Breast epithelium (tissue), 4 donors: ENCODE results near the gene ZSCAN22. TPM values are rescaled to one million over a fixed set of nuclear protein-coding genes. Genes with fewer than 3 reads are reported as not detected.
A peak's percentile ranks its signal among the peaks of the same experiment; 100 is the strongest.

ENCODE experiments used
- DNase-seq, 2 donors: peaks; one replicate each; pipeline ENCODE4 v3.0.0-alpha.2; 2019; ENCODE audit warnings: low spot score in 2 of 2
- H3K27ac ChIP-seq, 2 donors: fragments of 200-600 bp; sonication (generic) in 1 of 2; one replicate each; pipeline ENCODE4 v1.5.1; 2016 to 2019; ENCODE audit warnings: mild to moderate bottlenecking in 1 of 2
- H3K27me3 ChIP-seq, 2 donors: fragments of 200-600 bp; sonication (generic) in 1 of 2; one replicate each; pipeline versions ENCODE4 v1.5.1 to v1.6.0; 2017 to 2019; ENCODE audit warnings: control low read depth in 1 of 2, mild to moderate bottlenecking in 1 of 2
- H3K36me3 ChIP-seq: fragments of 200-600 bp; one replicate; pipeline ENCODE4 v1.5.1; 2019
- H3K4me1 ChIP-seq, 2 donors: fragments of 200-600 bp; sonication (generic); one replicate each; pipeline ENCODE4 v1.5.1; 2016 to 2019; ENCODE audit warnings: control low read depth in 1 of 2
- H3K4me3 ChIP-seq, 3 donors: fragments of 200-600 bp; sonication (generic); 1 replicate in 2 of 3; 2 replicates in 1 of 3; pipeline ENCODE4 v1.5.1; 2016 to 2019; ENCODE audit warnings: mild to moderate bottlenecking in 3 of 3, moderate library complexity in 2 of 3
- H3K9me3 ChIP-seq, 2 donors: fragments of 200-600 bp; sonication (generic) in 1 of 2; one replicate each; pipeline ENCODE4 v1.5.1; 2016 to 2019; ENCODE audit warnings: control low read depth in 1 of 2
- POLR2A ChIP-seq: fragments of 450-650 bp; IDR thresholded peaks from one replicate; pipeline ENCODE4 v1.6.1; 2016; ENCODE audit warnings: antibody characterized with exemption, mild to moderate bottlenecking, moderate library complexity
- POLR2AphosphoS5 ChIP-seq, 3 donors: sonication (generic); formaldehyde crosslinking; IDR thresholded peaks; one replicate each; pipeline ENCODE4 v1.6.1; 2017; ENCODE audit warnings: antibody characterized with exemption in 3 of 3
- intact Hi-C: fragments of 100-400 bp; cut with DNase I; formaldehyde crosslinking; loops from one replicate; pipeline ENCODE4 v1.15.1; 2023; ENCODE audit warnings: low total_unique reads
- total RNA-seq, 3 donors: library from RNA; depleted of rRNA; stranded (reverse); fragments of >200 nt; gene quantifications; one replicate each; pipeline ENCODE4 v1.1.0, GENCODE V29; 2016
- TF ChIP-seq, protein P1 (sequence below), 3 donors: fragments of 450-650 bp; IDR thresholded peaks; one replicate each; pipeline ENCODE4 v1.5.1; 2016 to 2017; ENCODE audit warnings: antibody characterized with exemption in 3 of 3, mild to moderate bottlenecking in 3 of 3, moderate library complexity in 3 of 3

The ZSCAN22 gene
- total RNA-seq, 3 donors from 2014 or later: 2.6 to 3.8 (median 3.6) TPM

GRCh38 chr19:58317476-58318072 lies 9.2 kb upstream of the ZSCAN22 start:
- intact Hi-C loops: no loop called here
- no peaks in the 10 kb centered on the region for H3K4me1 ChIP-seq
- H3K27me3 ChIP-seq: no peaks in the 10 kb centered on the region
- no peak overlapping the region for H3K4me3 ChIP-seq
- no peaks in the 10 kb centered on the region for H3K9me3 ChIP-seq
- DNase-seq: no peak
- TF ChIP-seq POLR2A (no peak), POLR2AphosphoS5 (IDR thresholded peaks at IDR 0.05) (no peak)
- TF ChIP-seq, protein P1, sequence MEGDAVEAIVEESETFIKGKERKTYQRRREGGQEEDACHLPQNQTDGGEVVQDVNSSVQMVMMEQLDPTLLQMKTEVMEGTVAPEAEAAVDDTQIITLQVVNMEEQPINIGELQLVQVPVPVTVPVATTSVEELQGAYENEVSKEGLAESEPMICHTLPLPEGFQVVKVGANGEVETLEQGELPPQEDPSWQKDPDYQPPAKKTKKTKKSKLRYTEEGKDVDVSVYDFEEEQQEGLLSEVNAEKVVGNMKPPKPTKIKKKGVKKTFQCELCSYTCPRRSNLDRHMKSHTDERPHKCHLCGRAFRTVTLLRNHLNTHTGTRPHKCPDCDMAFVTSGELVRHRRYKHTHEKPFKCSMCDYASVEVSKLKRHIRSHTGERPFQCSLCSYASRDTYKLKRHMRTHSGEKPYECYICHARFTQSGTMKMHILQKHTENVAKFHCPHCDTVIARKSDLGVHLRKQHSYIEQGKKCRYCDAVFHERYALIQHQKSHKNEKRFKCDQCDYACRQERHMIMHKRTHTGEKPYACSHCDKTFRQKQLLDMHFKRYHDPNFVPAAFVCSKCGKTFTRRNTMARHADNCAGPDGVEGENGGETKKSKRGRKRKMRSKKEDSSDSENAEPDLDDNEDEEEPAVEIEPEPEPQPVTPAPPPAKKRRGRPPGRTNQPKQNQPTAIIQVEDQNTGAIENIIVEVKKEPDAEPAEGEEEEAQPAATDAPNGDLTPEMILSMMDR (IDR thresholded peaks at IDR 0.05): no peak
- H3K36me3 ChIP-seq: peaks cover 7% of the 10 kb centered on the region
- no peak overlapping the region for H3K27ac ChIP-seq

- TF ChIP-seq, protein P1 (IDR thresholded peaks at IDR 0.05): no peak
- TF ChIP-seq POLR2A (no peak), POLR2AphosphoS5 (IDR thresholded peaks at IDR 0.05) (no peak)
- Histone ChIP-seq H3K4me3 (no peak overlapping the region), H3K4me1 (no peaks in the 10 kb centered on the region), H3K27ac (no peak overlapping the region), H3K9me3 (no peaks in the 10 kb centered on the region), H3K27me3 (no peaks in the 10 kb centered on the region), H3K36me3 (peaks cover 7% of the 10 kb centered on the region)
- intact Hi-C loops: no loop called here
- DNase-seq: no peak
Observed at GRCh38 chr19:58318297-58318696, 8.5 kb upstream of the ZSCAN22 start.

DNA sequence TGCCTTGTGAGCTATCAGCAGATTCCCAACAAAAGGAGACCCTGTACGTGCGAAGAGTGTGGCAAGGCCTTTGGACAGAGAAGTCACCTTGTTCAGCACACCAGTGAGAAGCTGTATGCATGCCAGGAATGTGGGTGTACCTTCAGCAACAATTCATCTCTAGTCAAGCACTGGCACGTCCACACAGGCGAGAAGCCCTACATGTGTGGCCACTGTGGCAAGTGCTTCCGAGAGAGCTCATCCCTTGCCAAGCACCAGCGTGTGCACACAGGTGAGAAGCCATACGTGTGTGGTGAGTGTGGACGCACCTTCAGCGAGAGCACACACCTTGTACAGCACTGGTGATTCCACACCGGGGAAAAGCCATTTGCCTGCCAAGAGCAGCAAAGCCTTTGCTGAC lies 7.6 kb upstream of the ZSCAN22 start:
- Histone ChIP-seq H3K9me3 (no peaks in the 10 kb centered on the region), H3K4me1 (no peaks in the 10 kb centered on the region), H3K27me3 (no peaks in the 10 kb centered on the region), H3K36me3 (peaks cover 7% of the 10 kb centered on the region), H3K27ac (no peak overlapping the region), H3K4me3 (no peak overlapping the region)
- peak in 1 of 2 donors; percentile 39 for DNase-seq
- intact Hi-C loops: no loop called here
- TF ChIP-seq POLR2AphosphoS5 (IDR thresholded peaks at IDR 0.05) (no peak), POLR2A (no peak)
- TF ChIP-seq, protein P1 (IDR thresholded peaks at IDR 0.05): no peak

GRCh38 chr19:58325311-58326022 lies 1.3 kb upstream of the ZSCAN22 start:
- Histone ChIP-seq H3K9me3 (no peaks in the 10 kb centered on the region), H3K4me1 (peaks cover 4 to 11% of the 10 kb centered on the region in 2 donors), H3K27me3 (no peaks in the 10 kb centered on the region), H3K4me3 (peak overlapping the region in 1 of 3 donors; percentile 78), H3K36me3 (no peaks in the 10 kb centered on the region), H3K27ac (no peak overlapping the region)
- intact Hi-C loops: no loop called here
- DNase-seq: no peak
- TF ChIP-seq POLR2AphosphoS5 (IDR thresholded peaks at IDR 0.05) (no peak), POLR2A (no peak)
- TF ChIP-seq, protein P1 (IDR thresholded peaks at IDR 0.05): no peak

DNA sequence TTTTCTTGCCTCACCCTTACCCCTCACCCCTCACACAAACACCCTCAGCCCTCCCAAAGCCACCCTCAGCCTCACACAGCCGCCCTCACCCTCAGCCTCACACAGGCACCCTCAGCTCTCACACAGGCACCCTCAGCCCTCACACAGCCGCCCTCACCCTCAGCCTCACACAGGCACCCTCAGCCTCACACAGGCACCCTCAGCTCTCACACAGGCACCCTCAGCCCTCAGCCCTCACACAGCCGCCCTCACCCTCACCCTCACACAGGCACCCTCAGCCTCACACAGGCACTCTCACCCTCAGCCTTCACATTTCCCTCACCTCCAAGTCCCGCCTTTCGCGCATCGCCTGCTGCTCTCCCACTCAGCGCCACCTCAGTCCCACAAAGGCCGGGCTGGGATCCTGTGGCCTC lies 287 bp upstream of the ZSCAN22 start:
- no peak for DNase-seq
- no peak for TF ChIP-seq POLR2A
- no peak for TF ChIP-seq POLR2AphosphoS5 (IDR thresholded peaks at IDR 0.05)
- TF ChIP-seq, protein P1 (IDR thresholded peaks at IDR 0.05): no peak
- H3K27ac ChIP-seq: peak overlapping the region; percentile 86
- H3K27me3 ChIP-seq: no peaks in the 10 kb centered on the region
- intact Hi-C loops: no loop called here
- H3K36me3 ChIP-seq: no peaks in the 10 kb centered on the region
- no peaks in the 10 kb centered on the region for H3K9me3 ChIP-seq
- H3K4me3 ChIP-seq: peak overlapping the region; percentile 73 to 78 (median 73)
- peaks cover 4 to 11% of the 10 kb centered on the region in 2 donors for H3K4me1 ChIP-seq
